Activated naive CD4-positive, alpha-beta T cell treated with anti-CD3 and anti-CD28 coated beads, Interleukin-2, amount 50 U/mL, for 72 hours (primary cell): ENCODE measurements around the gene DBNDD2. TPM values are rescaled to one million over a fixed set of nuclear protein-coding genes. Genes with fewer than 3 reads are reported as not detected.

ENCODE experiments used
- ATAC-seq, 2 donors: fragments of 150-1000 bp; cut with Tn5 transposase; 2 replicates each; pipeline ENCODE4 v1.10.0; 2021; ENCODE audit warnings: mild to moderate bottlenecking in 2 of 2, moderate library complexity in 2 of 2
- DNase-seq, 2 donors: peaks; one replicate each; pipeline ENCODE4 v3.0.0; 2021 to 2022; ENCODE audit warnings: low spot score in 2 of 2
- H3K27ac Mint-ChIP-seq, 2 donors: one replicate each; pipeline ENCODE4 v1.8.0; 2022; ENCODE audit warnings: mild to moderate bottlenecking in 2 of 2, mixed read lengths in 2 of 2
- H3K36me3 Mint-ChIP-seq, 2 donors: one replicate each; pipeline ENCODE4 v1.8.0; 2022; ENCODE audit warnings: mixed read lengths in 2 of 2
- H3K9me3 Mint-ChIP-seq, 2 donors: one replicate each; pipeline ENCODE4 v1.8.0; 2022; ENCODE audit warnings: mixed read lengths in 2 of 2
- total RNA-seq, 2 donors: library from RNA; stranded (reverse); gene quantifications; one replicate each; pipeline ENCODE4 v1.2.3, GENCODE V29; 2022

Gene DBNDD2
- total RNA-seq, 2 donors from 2014 or later = 22.7 to 50.9 TPM

DNA sequence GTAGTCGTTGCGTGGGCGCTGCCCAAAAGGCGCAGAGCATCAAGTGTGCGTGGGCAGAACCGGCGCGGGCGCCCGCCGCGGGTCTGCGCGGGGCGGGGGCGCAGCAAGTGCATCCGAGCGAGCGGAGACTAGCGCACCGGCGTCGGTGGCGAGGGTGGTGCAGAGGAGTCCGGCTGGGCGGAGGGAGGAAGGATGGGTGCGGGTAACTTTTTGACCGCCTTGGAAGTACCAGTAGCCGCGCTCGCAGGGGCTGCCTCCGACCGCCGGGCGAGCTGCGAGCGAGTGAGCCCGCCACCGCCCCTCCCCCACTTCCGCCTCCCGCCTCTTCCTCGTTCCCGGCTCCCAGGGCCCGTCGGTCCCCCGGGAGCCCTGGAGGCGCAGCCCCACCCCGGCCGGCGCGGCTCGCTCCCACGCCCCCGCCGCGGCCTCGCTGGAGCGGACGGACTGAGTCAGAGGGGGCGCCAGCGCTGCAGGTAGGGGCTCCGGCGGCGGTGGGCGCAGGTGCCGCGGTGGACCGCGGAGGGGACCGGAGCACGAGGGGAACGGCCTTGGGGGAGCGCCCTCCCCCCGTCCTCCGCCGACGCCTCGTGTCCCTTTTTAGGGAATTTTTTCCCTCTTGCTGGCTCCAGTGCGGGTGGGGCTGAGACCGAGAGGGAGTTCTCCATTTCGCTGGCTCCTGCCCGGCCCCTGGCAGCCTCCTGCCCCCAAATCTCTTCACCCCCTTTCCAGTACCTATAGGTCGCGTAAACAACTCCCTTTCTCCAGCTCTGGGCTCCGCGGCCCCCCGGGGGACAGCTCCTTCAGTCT, 1.6 kb upstream of the DBNDD2 start:
- peak; percentile 58 to 67 for ATAC-seq
- peak; percentile 50 to 66 for DNase-seq
- Mint-ChIP-seq H3K9me3 (peaks cover 0 to 7% of the 10 kb centered on the region in 2 donors), H3K36me3 (peaks cover 15 to 21% of the 10 kb centered on the region in 2 donors), H3K27ac (peak overlapping the region in 1 of 2 donors; percentile 92)

DNA sequence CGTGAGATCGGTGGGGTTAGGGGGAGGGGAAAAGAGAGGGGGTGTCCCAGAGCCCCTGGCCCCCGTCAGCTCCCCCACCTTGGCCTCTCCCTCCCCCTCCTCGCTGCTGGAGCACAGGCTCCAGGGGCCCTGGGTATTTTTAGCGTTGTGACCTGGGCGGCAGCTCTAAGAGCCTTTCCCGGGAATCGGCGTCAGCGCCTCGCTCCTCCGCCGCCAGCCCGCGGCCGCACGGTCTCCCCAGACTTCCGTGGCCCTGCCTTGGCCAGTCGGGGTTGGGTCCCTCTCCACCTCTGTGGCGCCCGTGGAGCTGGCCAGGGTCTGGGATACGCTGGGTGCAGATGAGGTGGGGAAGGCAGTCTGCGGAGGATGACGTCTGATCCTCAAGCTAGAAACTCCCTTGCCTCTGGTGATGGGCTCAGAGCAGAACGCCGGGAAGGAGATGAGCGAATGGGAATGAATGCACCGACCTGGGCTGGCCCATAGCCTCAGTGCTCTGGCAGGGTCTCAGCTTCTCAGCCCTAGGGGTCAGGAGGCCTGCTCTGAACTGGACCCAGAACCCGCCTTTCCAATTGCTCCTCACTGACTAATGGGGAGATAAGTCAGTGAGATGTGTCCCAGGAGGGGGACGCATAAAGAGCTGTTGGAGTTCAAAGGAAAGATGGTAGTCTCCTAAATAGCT, 883 bp upstream of the DBNDD2 start:
- H3K9me3 Mint-ChIP-seq = no peaks in the 10 kb centered on the region
- ATAC-seq (peak; percentile 28 to 37), DNase-seq (no peak)
- H3K27ac Mint-ChIP-seq = peak overlapping the region in 1 of 2 donors; percentile 92
- peaks cover 7 to 13% of the 10 kb centered on the region in 2 donors for H3K36me3 Mint-ChIP-seq

- DNase-seq (no peak), ATAC-seq (no peak)
- H3K36me3 Mint-ChIP-seq = no peaks in the 10 kb centered on the region
- H3K9me3 Mint-ChIP-seq = no peaks in the 10 kb centered on the region
- no peak overlapping the region for H3K27ac Mint-ChIP-seq
Observed at GRCh38 chr20:45408646-45409213, 641 bp downstream of the DBNDD2 start.

GRCh38 chr20:45409521-45410272, 1.6 kb downstream of the DBNDD2 start:
- ATAC-seq (no peak), DNase-seq (no peak)
- no peaks in the 10 kb centered on the region for H3K9me3 Mint-ChIP-seq
- H3K27ac Mint-ChIP-seq = no peak overlapping the region
- no peaks in the 10 kb centered on the region for H3K36me3 Mint-ChIP-seq

DNA sequence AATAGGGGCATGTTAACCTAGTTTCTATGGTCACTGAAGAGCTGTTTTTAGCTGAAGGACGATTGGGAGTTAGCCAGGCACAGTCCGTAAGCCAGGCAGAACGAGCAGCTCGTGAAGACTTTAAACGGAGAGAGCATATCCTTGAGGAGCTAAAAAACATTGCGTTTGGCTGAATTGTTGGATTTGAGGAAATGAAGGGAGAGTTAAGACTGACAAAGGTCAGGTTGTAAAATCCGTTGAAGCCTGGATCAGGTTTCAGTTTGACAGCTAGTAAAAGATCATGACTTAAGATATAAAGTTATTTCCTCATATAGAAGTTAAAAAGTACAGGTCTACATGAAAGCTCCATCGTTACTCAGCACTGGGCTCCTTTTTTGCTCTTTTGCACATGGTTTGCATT, 2.8 kb downstream of the DBNDD2 start:
- Mint-ChIP-seq H3K27ac (no peak overlapping the region), H3K9me3 (no peaks in the 10 kb centered on the region), H3K36me3 (no peaks in the 10 kb centered on the region)
- no peak for ATAC-seq
- no peak for DNase-seq

- ATAC-seq (no peak), DNase-seq (no peak)
- no peaks in the 10 kb centered on the region for H3K9me3 Mint-ChIP-seq
- peak overlapping the region in 1 of 2 donors; percentile 18 for H3K27ac Mint-ChIP-seq
- peaks cover 7 to 8% of the 10 kb centered on the region in 2 donors for H3K36me3 Mint-ChIP-seq
Observed at GRCh38 chr20:45412653-45413052, 4.6 kb downstream of the DBNDD2 start.

- no peaks in the 10 kb centered on the region for H3K9me3 Mint-ChIP-seq
Observed at GRCh38 chr20:45413479-45413878, 5.4 kb downstream of the DBNDD2 start.

DNA sequence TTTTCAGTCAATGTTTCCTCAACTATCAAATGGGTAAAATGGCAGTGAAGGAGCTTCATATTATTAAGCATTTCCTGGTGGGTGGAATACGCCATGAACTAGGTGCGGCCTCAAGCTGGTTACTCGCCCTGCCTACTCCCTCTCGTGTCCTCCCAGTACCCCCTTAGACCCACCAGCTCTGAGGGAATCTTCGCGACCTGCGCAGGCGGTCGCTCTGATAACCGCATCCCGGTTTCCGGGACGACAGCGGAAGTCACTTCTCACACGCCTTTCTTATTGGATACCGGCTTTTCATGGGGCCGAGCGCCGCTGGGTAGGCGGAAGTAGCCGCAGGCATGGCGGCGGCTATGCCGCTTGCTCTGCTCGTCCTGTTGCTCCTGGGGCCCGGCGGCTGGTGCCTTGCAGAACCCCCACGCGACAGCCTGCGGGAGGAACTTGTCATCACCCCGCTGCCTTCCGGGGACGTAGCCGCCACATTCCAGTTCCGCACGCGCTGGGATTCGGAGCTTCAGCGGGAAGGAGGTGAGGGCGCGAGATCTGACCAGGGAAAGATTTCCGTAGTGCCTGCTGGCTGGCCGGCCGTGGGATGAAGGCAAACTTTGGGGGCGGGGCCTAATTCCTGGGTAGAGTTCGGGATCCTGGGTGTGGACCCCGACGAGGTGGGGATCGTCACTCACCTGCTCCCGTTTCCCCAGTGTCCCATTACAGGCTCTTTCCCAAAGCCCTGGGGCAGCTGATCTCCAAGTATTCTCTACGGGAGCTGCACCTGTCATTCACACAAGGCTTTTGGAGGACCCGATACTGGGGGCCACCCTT, 7.9 kb downstream of the DBNDD2 start, which contains the start of gene PIGT:
TSS of gene PIGT (plus strand) at position 320 of the 816 bp plus-strand sequence. CDS start at position 336, 16 bp downstream.
- Mint-ChIP-seq H3K27ac (peak within 1 kb of the TSS; percentile 97), H3K36me3 (peaks cover 8 to 15% of the 10 kb centered on the region in 2 donors), H3K9me3 (no peaks in the 10 kb centered on the region)
- DNase-seq (peak; percentile 81 to 88), ATAC-seq (peak; percentile 93 to 96)

More at GRCh38 chr20:45413479-45413878, 5.4 kb downstream of the DBNDD2 start:
- Mint-ChIP-seq H3K36me3 (peaks cover 7 to 8% of the 10 kb centered on the region in 2 donors), H3K27ac (no peak overlapping the region)
- DNase-seq = no peak
- no peak for ATAC-seq

- Mint-ChIP-seq H3K27ac (peak overlapping the region in 1 of 2 donors; percentile 97), H3K36me3 (peaks cover 8 to 15% of the 10 kb centered on the region in 2 donors), H3K9me3 (no peaks in the 10 kb centered on the region)
- ATAC-seq (no peak), DNase-seq (no peak)
Observed at GRCh38 chr20:45416917-45417316, 8.8 kb downstream of the DBNDD2 start.

GRCh38 chr20:45419188-45420091, 11.4 kb downstream of the DBNDD2 start:
- Mint-ChIP-seq H3K9me3 (no peaks in the 10 kb centered on the region), H3K36me3 (peaks cover 8 to 15% of the 10 kb centered on the region in 2 donors), H3K27ac (peak overlapping the region; percentile 62 to 97)
- ATAC-seq (peak in 1 of 2 donors; percentile 61), DNase-seq (no peak)

GRCh38 chr20:45420125-45420524, 12.0 kb downstream of the DBNDD2 start:
- Mint-ChIP-seq H3K9me3 (no peaks in the 10 kb centered on the region), H3K36me3 (peaks cover 8 to 15% of the 10 kb centered on the region in 2 donors), H3K27ac (peak overlapping the region; percentile 11 to 25)
- no peak for ATAC-seq
- DNase-seq = no peak

GRCh38 chr20:45423700-45424099, 15.6 kb downstream of the DBNDD2 start:
- Mint-ChIP-seq H3K9me3 (no peaks in the 10 kb centered on the region), H3K27ac (no peak overlapping the region), H3K36me3 (peaks cover 0 to 8% of the 10 kb centered on the region in 2 donors)
- no peak for DNase-seq
- ATAC-seq = no peak

DNA sequence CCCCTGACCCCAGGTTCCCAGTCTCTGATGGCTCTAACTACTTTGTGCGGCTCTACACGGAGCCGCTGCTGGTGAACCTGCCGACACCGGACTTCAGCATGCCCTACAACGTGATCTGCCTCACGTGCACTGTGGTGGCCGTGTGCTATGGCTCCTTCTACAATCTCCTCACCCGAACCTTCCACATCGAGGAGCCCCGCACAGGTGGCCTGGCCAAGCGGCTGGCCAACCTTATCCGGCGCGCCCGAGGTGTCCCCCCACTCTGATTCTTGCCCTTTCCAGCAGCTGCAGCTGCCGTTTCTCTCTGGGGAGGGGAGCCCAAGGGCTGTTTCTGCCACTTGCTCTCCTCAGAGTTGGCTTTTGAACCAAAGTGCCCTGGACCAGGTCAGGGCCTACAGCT, 17.5 kb downstream of the DBNDD2 start:
- no peaks in the 10 kb centered on the region for H3K36me3 Mint-ChIP-seq
- H3K9me3 Mint-ChIP-seq = no peaks in the 10 kb centered on the region
- ATAC-seq (no peak), DNase-seq (no peak)
- peak overlapping the region in 1 of 2 donors; percentile 16 for H3K27ac Mint-ChIP-seq

DNA sequence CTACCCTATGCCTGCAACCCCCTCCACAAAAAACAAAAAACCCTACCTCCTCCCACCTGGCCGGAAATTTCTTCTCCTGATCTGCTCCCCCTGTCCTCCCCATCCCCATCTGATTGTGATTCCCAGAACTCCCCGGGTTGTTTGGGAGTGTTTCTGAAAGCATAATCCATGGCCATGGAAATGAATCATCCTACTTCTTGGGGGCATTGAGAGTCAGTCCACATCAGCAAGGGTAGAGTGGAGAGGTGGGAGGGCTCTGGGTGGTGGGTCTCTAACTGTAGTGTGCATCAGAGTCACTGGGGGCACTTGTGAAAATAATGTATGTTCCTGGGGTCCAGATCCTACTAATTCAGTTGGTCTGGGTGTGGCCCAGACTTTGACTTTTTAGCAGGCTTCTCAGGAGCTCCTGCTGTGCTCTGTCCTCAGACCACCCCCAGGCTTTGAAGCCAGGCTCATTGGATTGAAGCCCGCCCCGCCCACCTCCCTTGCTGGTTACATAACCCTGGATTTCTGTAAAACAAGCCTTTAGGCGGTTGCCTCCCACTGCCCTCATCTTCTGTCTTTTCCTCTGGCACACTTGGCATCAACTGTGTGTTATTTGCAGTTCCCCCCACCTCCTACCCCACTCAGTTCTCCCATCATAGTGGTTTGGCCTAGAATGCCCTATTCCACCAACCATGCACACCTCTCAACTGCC, 18.4 kb downstream of the DBNDD2 start:
- Mint-ChIP-seq H3K9me3 (no peaks in the 10 kb centered on the region), H3K36me3 (no peaks in the 10 kb centered on the region), H3K27ac (no peak overlapping the region)
- DNase-seq (no peak), ATAC-seq (no peak)
